Activated T-cell treated with anti-CD3 and anti-CD28 coated beads, Interleukin-2, amount 50 U/mL, for 72 hours (primary cell): ENCODE data around the gene FBXO33. TPM values are rescaled to one million over a fixed set of nuclear protein-coding genes. Genes with fewer than 3 reads are reported as not detected.

Experiments
- ATAC-seq, 2 donors: fragments of 150-1000 bp; cut with Tn5 transposase; replicated peaks in 1 of 2; 2 replicates each; pipeline ENCODE4 v1.10.0; 2021; ENCODE audit warnings: moderate library complexity in 2 of 2, mild to moderate bottlenecking in 1 of 2
- DNase-seq, 2 donors: peaks; one replicate each; pipeline ENCODE4 v3.0.0; 2021 to 2022; ENCODE audit warnings: mixed read lengths in 1 of 2
- H3K27ac Mint-ChIP-seq: one replicate; pipeline ENCODE4 v1.8.0; 2022; ENCODE audit warnings: mild to moderate bottlenecking, moderate library complexity, mixed read lengths
- H3K27me3 Mint-ChIP-seq: one replicate; pipeline ENCODE4 v1.8.0; 2022; ENCODE audit warnings: low read depth, mixed read lengths
- H3K36me3 Mint-ChIP-seq, 2 donors: one replicate each; pipeline ENCODE4 v1.8.0; 2022; ENCODE audit warnings: mixed read lengths in 2 of 2, mild to moderate bottlenecking in 1 of 2; ENCODE audit not compliant: insufficient read depth in 2 of 2
- H3K4me1 Mint-ChIP-seq: one replicate; pipeline ENCODE4 v1.8.0; 2022; ENCODE audit warnings: low read depth, mixed read lengths
- H3K4me3 Mint-ChIP-seq, 2 donors: one replicate each; pipeline ENCODE4 v1.8.0; 2022; ENCODE audit warnings: mild to moderate bottlenecking in 2 of 2, mixed read lengths in 2 of 2, moderate library complexity in 2 of 2
- H3K9me3 Mint-ChIP-seq, 2 donors: one replicate each; pipeline ENCODE4 v1.8.0; 2022; ENCODE audit warnings: mixed read lengths in 2 of 2
- total RNA-seq, 2 donors: library from RNA; stranded (reverse); gene quantifications; one replicate each; pipeline ENCODE4 v1.2.3, GENCODE V29; 2022

The FBXO33 gene
- total RNA-seq, 2 donors from 2014 or later, result 13.3 to 16.7 TPM

DNA sequence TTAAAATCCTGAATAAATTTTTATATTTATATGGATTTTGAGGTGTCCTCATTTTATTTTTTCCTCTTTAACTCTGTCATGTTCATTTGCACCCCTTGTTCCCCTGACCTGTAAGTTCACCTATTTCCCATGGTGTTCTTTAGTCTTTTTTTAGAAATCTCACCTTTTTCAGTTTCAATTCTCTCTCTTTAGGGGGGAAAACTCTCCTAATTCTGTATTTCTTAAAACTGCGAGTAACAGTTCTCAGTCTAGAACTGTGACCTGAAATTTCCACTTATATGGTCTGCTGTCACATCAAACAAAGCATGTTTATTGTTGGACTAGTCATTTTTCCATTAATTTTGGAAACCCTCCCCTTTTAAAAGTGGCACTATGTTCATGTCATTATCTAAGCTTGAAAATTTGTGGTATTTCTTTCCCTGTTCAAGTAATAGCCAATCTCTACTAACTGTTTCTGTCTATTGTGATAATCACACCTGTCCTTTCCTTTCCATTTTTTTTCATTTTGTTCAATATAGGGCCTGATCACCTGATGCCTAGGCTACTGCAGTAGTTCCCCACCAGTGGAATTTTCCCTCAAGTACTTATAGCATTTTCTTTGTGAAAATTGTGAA is 14.0 kb upstream of the FBXO33 start:
- DNase-seq (no peak), ATAC-seq (no peak)
- H3K4me1 Mint-ChIP-seq, result peaks cover 42% of the 10 kb centered on the region
- no peaks in the 10 kb centered on the region for H3K36me3 Mint-ChIP-seq
- peaks cover 0 to 2% of the 10 kb centered on the region in 2 donors for H3K9me3 Mint-ChIP-seq
- peak overlapping the region; percentile 12 to 54 for H3K4me3 Mint-ChIP-seq
- H3K27me3 Mint-ChIP-seq, result no peaks in the 10 kb centered on the region
- peak overlapping the region; percentile 59 for H3K27ac Mint-ChIP-seq

DNA sequence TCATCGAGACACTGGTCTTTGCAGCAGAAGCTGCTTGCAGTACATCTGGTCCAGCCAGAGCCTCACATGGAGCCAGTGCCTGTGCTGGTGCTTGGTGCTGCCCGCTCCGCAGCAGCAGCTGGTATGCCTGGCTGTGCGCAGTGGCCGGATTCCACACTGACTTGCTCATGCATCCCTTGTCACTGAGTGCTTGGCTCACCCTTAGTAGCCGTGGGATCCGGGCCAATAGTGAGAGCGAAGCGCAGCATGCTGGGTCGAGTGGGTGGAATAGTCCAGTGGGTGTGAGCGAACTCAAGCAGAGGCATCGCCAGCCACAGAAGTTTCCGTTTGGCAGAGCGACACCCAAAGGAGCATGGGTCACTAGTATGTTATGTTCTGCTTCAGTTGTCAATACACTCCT is 10.1 kb upstream of the FBXO33 start:
- H3K4me1 Mint-ChIP-seq, result peaks cover 20% of the 10 kb centered on the region
- ATAC-seq, result no peak

GRCh38 chr14:39441805-39442204 is 9.6 kb upstream of the FBXO33 start:
- Mint-ChIP-seq H3K36me3 (no peaks in the 10 kb centered on the region), H3K4me1 (peaks cover 15% of the 10 kb centered on the region), H3K4me3 (no peak overlapping the region), H3K9me3 (peaks cover 0 to 2% of the 10 kb centered on the region in 2 donors), H3K27me3 (no peaks in the 10 kb centered on the region), H3K27ac (no peak overlapping the region)
- no peak for DNase-seq
- no peak for ATAC-seq

More for the DNA sequence above, 10.1 kb upstream of the FBXO33 start:
- Mint-ChIP-seq H3K27me3 (no peaks in the 10 kb centered on the region), H3K36me3 (no peaks in the 10 kb centered on the region), H3K4me3 (no peak overlapping the region), H3K27ac (no peak overlapping the region), H3K9me3 (peaks cover 0 to 2% of the 10 kb centered on the region in 2 donors)
- no peak for DNase-seq

DNA sequence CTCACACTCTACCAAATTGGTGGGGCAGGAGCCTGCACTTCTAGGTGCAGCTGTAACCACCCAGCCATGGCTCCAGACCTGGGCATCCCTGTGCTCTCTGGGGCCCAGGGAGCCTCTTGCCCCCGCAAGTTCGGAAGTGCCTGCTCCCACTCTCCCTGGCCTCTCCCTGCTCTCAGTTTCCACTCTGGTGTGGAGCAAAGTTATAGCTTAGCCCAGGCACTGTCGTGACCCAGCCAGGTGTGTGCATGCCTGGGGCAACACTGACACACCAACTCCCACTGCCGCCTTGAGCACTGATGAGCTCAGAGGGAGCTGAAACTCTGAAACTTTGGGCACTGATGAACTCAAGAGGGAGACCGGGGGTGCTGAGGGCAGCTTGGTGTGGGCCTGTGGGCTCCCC is 8.7 kb upstream of the FBXO33 start:
- no peaks in the 10 kb centered on the region for H3K36me3 Mint-ChIP-seq
- DNase-seq (no peak), ATAC-seq (no peak)
- H3K27me3 Mint-ChIP-seq, result no peaks in the 10 kb centered on the region
- no peak overlapping the region for H3K4me3 Mint-ChIP-seq
- H3K27ac Mint-ChIP-seq, result no peak overlapping the region
- H3K9me3 Mint-ChIP-seq, result peaks cover 0 to 2% of the 10 kb centered on the region in 2 donors
- H3K4me1 Mint-ChIP-seq, result peaks cover 7% of the 10 kb centered on the region

GRCh38 chr14:39435241-39435640 is 3.0 kb upstream of the FBXO33 start:
- Mint-ChIP-seq H3K36me3 (no peaks in the 10 kb centered on the region), H3K9me3 (no peaks in the 10 kb centered on the region), H3K27me3 (no peaks in the 10 kb centered on the region), H3K4me1 (peaks cover 21% of the 10 kb centered on the region), H3K4me3 (no peak overlapping the region), H3K27ac (no peak overlapping the region)
- DNase-seq, result no peak
- ATAC-seq, result no peak

DNA sequence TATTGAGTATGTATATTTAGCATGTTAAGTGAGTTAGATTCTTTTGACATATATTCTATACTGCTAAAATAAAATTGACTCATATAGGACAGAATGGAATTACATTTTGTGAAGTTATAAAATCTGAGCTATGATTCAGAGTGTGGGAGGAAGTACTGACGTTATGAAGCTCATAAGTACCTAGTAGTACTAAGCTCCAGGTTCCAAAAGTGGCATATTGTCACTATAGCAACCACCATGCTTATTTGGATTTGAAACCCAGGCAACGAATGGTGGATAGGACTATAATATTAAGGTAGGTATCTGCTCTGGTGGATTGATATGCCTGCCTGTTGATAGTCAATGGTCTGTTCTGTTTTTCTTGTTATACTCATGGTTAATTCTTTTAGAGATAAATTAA is 2.2 kb upstream of the FBXO33 start:
- Mint-ChIP-seq H3K36me3 (no peaks in the 10 kb centered on the region), H3K4me1 (peaks cover 30% of the 10 kb centered on the region)

DNA sequence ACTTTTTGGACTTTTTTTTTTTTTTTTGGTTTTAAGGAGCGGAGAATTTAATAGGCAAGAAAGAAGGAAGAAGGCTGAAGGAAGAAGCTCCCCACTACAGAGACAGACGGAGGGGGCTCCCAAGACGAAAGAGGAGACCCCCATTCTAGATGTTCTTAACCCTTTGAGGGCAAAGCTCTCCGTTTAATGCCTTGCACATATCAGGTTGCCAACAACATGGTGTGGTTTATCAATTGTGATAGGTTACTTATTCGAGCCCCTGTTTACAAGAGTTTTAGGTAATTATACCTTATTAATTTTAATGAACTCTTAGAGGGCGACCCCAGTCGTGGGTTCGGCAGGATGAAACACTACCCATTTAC is 1.2 kb upstream of the FBXO33 start:
- DNase-seq, result no peak
- Mint-ChIP-seq H3K4me1 (peaks cover 39% of the 10 kb centered on the region), H3K27me3 (no peaks in the 10 kb centered on the region), H3K4me3 (peak overlapping the region; percentile 93 to 98), H3K9me3 (no peaks in the 10 kb centered on the region), H3K36me3 (no peaks in the 10 kb centered on the region), H3K27ac (peak overlapping the region; percentile 95)
- no peak for ATAC-seq

More for the DNA sequence above, 2.2 kb upstream of the FBXO33 start:
- no peak for DNase-seq
- ATAC-seq, result no peak
- Mint-ChIP-seq H3K9me3 (no peaks in the 10 kb centered on the region), H3K27me3 (no peaks in the 10 kb centered on the region), H3K27ac (no peak overlapping the region), H3K4me3 (no peak overlapping the region)

DNA sequence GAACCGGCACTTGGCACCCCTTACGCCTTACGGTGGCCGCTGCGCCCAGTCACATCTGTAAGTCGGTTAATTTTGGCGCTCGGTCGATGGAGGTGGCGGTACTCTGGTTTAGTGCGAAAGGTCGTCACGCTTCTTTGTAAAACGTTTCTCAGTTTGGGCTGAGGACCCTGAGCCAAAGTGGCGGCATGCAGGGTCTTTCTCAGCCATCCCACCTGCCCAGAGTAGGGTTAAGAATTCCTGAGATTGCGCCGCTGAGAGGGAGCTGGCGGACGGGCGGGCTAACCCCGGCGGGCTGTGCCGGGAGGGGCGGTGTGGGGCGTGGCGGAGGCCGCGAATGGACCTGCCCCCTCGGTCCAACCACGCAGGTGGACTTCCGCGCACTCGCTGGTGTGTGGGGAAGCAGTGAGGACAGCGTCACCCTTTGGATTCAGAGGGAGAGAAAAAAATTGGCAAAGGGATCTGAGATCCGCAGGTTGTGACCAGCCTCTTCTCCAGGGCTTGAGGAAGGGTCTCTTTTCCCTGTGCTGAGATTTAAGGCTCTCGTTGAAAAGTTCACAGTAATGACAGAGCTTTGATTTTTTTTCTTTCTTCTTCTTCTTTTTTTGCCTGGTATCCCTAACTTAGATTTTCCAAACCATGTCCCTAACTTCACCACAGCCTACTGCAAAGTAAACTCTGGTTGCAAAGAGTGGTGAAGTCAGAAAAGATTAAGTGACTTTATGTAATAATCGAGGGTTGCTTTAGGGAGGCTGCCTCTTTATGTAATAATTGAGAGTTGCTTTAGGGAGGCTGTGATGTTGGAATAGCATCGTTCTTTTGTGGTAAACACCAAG is 602 bp upstream of the FBXO33 start:
- Mint-ChIP-seq H3K4me3 (peak overlapping the region; percentile 93 to 98), H3K4me1 (peaks cover 43% of the 10 kb centered on the region), H3K36me3 (no peaks in the 10 kb centered on the region), H3K27me3 (no peaks in the 10 kb centered on the region), H3K27ac (peak overlapping the region; percentile 95), H3K9me3 (no peaks in the 10 kb centered on the region)
- DNase-seq (peak; percentile 81 to 85), ATAC-seq (peak; percentile 63 to 68)

- DNase-seq (peak; percentile 59 to 62), ATAC-seq (peak; percentile 36 to 37)
- H3K36me3 Mint-ChIP-seq, result no peaks in the 10 kb centered on the region
- no peaks in the 10 kb centered on the region for H3K27me3 Mint-ChIP-seq
- H3K4me3 Mint-ChIP-seq, result peak overlapping the region; percentile 98 to 99
- H3K4me1 Mint-ChIP-seq, result peaks cover 50% of the 10 kb centered on the region
- H3K9me3 Mint-ChIP-seq, result no peaks in the 10 kb centered on the region
- H3K27ac Mint-ChIP-seq, result peak overlapping the region; percentile 100
Observed at GRCh38 chr14:39431416-39432178, 636 bp downstream of the FBXO33 start.

DNA sequence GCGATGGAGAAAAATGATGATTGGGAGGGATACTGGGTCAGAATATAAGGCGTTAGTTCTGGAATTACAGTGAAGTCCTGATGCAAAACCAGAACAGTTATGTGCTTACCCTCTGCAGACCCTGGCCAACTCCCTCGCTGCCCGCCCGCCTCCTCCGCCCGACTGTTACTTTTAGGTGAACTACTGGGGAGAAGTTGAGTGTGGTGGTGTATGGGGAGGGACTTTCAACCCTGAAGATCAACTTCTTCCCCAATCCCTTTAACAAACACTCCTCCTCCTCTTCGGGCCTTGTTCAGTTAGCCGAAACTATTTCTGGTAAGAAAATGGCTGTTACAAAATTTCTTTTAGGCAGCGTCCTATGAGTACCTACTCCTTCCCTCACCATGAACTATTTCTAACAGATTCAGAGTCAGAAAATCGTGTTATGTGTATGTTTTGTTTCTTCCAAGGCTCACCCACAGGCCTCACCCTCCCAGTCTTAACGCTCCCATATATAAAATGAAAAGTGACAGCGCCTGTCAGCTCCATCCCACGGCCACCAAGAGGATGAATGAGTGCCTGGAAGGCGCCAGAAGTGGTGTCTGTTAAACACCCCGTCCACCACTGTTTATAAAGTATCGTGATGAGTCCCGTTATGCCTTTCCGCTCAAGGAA is 1.3 kb downstream of the FBXO33 start:
- Mint-ChIP-seq H3K27ac (peak overlapping the region; percentile 93), H3K4me1 (peaks cover 56% of the 10 kb centered on the region), H3K9me3 (no peaks in the 10 kb centered on the region), H3K36me3 (no peaks in the 10 kb centered on the region), H3K27me3 (no peaks in the 10 kb centered on the region), H3K4me3 (peak overlapping the region; percentile 98 to 99)
- DNase-seq, result no peak
- no peak for ATAC-seq

DNA sequence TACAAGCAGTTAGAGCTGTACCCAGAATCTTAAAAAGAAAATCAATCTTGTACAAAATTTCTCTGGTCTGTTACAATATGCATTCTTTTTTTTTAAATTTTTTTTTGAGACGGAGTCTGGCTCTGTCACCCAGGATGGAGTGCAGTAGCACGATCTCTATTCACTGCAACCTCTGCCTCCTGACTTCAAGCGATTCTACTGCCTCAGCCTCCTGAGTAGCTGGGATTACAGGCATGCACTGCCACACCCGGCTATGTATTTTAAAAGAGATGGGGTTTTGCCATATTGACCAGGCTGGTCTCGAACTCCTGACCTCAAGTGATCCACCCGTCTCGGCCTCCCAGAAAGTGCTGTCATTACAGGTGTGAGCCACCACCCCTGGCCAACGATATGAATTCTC is 4.1 kb downstream of the FBXO33 start:
- H3K27me3 Mint-ChIP-seq, result no peaks in the 10 kb centered on the region
- no peak overlapping the region for H3K27ac Mint-ChIP-seq
- no peak for ATAC-seq
- H3K4me3 Mint-ChIP-seq, result peak overlapping the region; percentile 27 to 55
- no peak for DNase-seq
- H3K4me1 Mint-ChIP-seq, result peaks cover 55% of the 10 kb centered on the region
- no peaks in the 10 kb centered on the region for H3K9me3 Mint-ChIP-seq
- H3K36me3 Mint-ChIP-seq, result no peaks in the 10 kb centered on the region

GRCh38 chr14:39426605-39427004 is 5.6 kb downstream of the FBXO33 start:
- peak overlapping the region; percentile 52 for H3K27ac Mint-ChIP-seq
- H3K27me3 Mint-ChIP-seq, result no peaks in the 10 kb centered on the region
- no peak for ATAC-seq
- H3K4me1 Mint-ChIP-seq, result peaks cover 61% of the 10 kb centered on the region
- no peak for DNase-seq
- no peaks in the 10 kb centered on the region for H3K9me3 Mint-ChIP-seq
- H3K4me3 Mint-ChIP-seq, result peak overlapping the region; percentile 2 to 64
- H3K36me3 Mint-ChIP-seq, result no peaks in the 10 kb centered on the region

DNA sequence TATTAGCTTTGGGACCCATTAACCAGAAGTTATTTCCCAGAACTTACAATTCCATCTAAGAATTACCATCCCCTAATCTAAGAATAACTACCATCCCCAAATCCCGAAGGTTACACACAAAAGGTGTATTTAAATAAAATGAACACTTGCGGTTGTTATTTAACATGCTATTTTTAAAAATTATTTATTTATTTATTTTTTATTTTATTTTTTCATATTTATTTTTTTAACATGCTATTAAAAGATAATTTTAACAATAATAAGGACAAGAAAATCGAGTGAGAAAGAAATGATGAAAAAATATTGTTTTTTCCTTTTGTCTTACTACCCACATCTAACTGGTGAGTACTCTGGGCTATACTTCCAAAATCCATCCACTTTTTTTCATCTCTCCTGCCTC is 6.3 kb downstream of the FBXO33 start:
- Mint-ChIP-seq H3K9me3 (no peaks in the 10 kb centered on the region), H3K4me1 (peaks cover 57% of the 10 kb centered on the region), H3K27ac (peak overlapping the region; percentile 52), H3K4me3 (peak overlapping the region in 1 of 2 donors; percentile 64), H3K36me3 (no peaks in the 10 kb centered on the region), H3K27me3 (no peaks in the 10 kb centered on the region)
- DNase-seq (no peak), ATAC-seq (no peak)
